Dedifferentiated amniotic fluid mesenchymal stem cell (primary cell): Measurements from ENCODE around the gene FZD7.

Experiments
- DNase-seq: peaks from one replicate; pipeline ENCODE4 v3.0.0-alpha.2; 2016; ENCODE audit errors: extremely low spot score

FZD7 gene

GRCh38 chr2:202067589-202067988 is 33.9 kb downstream of the FZD7 start:
- no peak for DNase-seq

- DNase-seq, result no peak
These were observed 35.8 kb downstream of the FZD7 start for GRCh38 chr2:202069170-202070067.

GRCh38 chr2:202071107-202071506 is 37.5 kb downstream of the FZD7 start:
- DNase-seq, result no peak

GRCh38 chr2:202072226-202072625 is 38.6 kb downstream of the FZD7 start:
- DNase-seq, result no peak

GRCh38 chr2:202072737-202073401 is 39.2 kb downstream of the FZD7 start, which contains the start of gene KIAA2012:
TSS of gene KIAA2012 (plus strand) at chr2:202073255. CDS start at chr2:202073628, 373 bp downstream.
- no peak for DNase-seq

- DNase-seq, result no peak
These were observed 40.7 kb downstream of the FZD7 start for GRCh38 chr2:202074324-202074723.

GRCh38 chr2:202079310-202079709 is 45.7 kb downstream of the FZD7 start:
- no peak for DNase-seq

GRCh38 chr2:202084265-202084664 is 50.6 kb downstream of the FZD7 start:
- no peak for DNase-seq
